HepG2 (cell line): Measurements from ENCODE around the gene LCE2D. TPM values are rescaled to one million over a fixed set of nuclear protein-coding genes. Genes with fewer than 3 reads are reported as not detected.

Source experiments
- ATAC-seq: fragments of 200-7000 bp; cut with Tn5 transposase; 3 replicates; pipeline ENCODE4 v1.9.1; 2020; ENCODE audit warnings: mild to moderate bottlenecking, moderate library complexity
- BruUV-seq: library from RNA; stranded (reverse); fragments of 400-500 nt; replicated peaks from 2 replicates; lab custom pipeline; 2021; lab: Mats Ljungman, UMichigan
- CTCF ChIA-PET: fragments of 300-600 bp; formaldehyde crosslinking; extraction: SDS; loops from one replicate; lab custom pipeline; 2021; ENCODE audit warnings: low total read pairs, inconsistent platforms, low intra/inter-chr PET ratio; lab: Yijun Ruan, JAX
- POLR2A ChIA-PET: fragments of 350-600 bp; sonication (Branson Sonifier 250); formaldehyde crosslinking; loops from one replicate; lab custom pipeline; 2020; ENCODE audit warnings: antibody characterized with exemption, inconsistent platforms; lab: Yijun Ruan, JAX
- DNase-seq: peaks from one replicate; pipeline ENCODE4 v3.0.0-alpha.2; 2015; ENCODE audit warnings: low spot score
- FAIRE-seq: peaks from 3 replicates; lab custom pipeline; 2011; peaks lifted over from hg19 to GRCh38; lab: Jason Lieb, UNC
- H2AFZ ChIP-seq: one replicate; pipeline ENCODE4 v1.6.1; 2011; ENCODE audit warnings: low read length, inconsistent platforms
- H3K27ac ChIP-seq: fragments of 300-600 bp; 3 replicates; pipeline ENCODE4 v1.8.0; 2011; ENCODE audit warnings: mixed run types, mild to moderate bottlenecking, mixed read lengths, low read length, inconsistent platforms; ENCODE audit not compliant: insufficient read depth; ENCODE audit errors: extremely low read length
- H3K27me3 ChIP-seq, 2 experiments: fragments of 200-600 bp in 1 of 2; 2 replicates in 1 of 2; 3 replicates in 1 of 2; pipeline versions ENCODE4 v1.6.0 to v1.8.0; 2011; ENCODE audit warnings: low read length in 2 of 2, mild to moderate bottlenecking in 2 of 2, moderate library complexity in 2 of 2, inconsistent platforms in 1 of 2; ENCODE audit not compliant: insufficient read depth in 2 of 2, control insufficient read depth in 1 of 2
- H3K36me3 ChIP-seq, 2 experiments: fragments of 200-600 bp in 1 of 2; replicated peaks in 1 of 2; 2 replicates in 1 of 2; 3 replicates in 1 of 2; pipeline versions ENCODE4 v1.5.1 to v1.8.0; 2011; ENCODE audit warnings: low read length in 2 of 2, inconsistent platforms in 1 of 2; ENCODE audit not compliant: insufficient read depth in 2 of 2, control insufficient read depth in 1 of 2
- H3K4me1 ChIP-seq: 2 replicates; pipeline ENCODE4 v1.5.1; 2012; ENCODE audit warnings: low read length, inconsistent platforms; ENCODE audit not compliant: insufficient read depth
- H3K4me2 ChIP-seq: 2 replicates; pipeline ENCODE4 v1.6.0; 2011; ENCODE audit warnings: low read depth, low read length, inconsistent platforms
- H3K4me3 ChIP-seq, 3 experiments: fragments of 200-600 bp in 1 of 3; sonication (generic), shearing (Covaris generic) in 1 of 3; replicated peaks in 1 of 3; 2 replicates each; pipeline ENCODE4 v1.5.1; 2011 to 2016; ENCODE audit warnings: low read length in 3 of 3, inconsistent platforms in 2 of 3, low read depth in 2 of 3, mild to moderate bottlenecking in 2 of 3, control low read depth in 1 of 3, mixed read lengths in 1 of 3; ENCODE audit not compliant: insufficient read depth in 1 of 3
- H3K79me2 ChIP-seq: one replicate; pipeline ENCODE4 v1.6.1; 2011; ENCODE audit warnings: low read length, inconsistent platforms; ENCODE audit not compliant: insufficient read depth
- H3K9ac ChIP-seq: 2 replicates; pipeline ENCODE4 v1.6.0; 2011; ENCODE audit warnings: mild to moderate bottlenecking, low read depth, low read length, inconsistent platforms; ENCODE audit not compliant: insufficient read depth
- H3K9me3 ChIP-seq: 2 replicates; pipeline ENCODE4 v1.5.1; 2012; ENCODE audit warnings: mild to moderate bottlenecking, low read length
- H4K20me1 ChIP-seq: 2 replicates; pipeline ENCODE4 v1.6.0; 2011; ENCODE audit warnings: inconsistent platforms, mild to moderate bottlenecking, low read length, moderate library complexity; ENCODE audit not compliant: insufficient read depth
- FOXJ3 ChIP-seq: sonication (generic); formaldehyde crosslinking; IDR thresholded peaks from 2 replicates; pipeline ENCODE4 v1.4.0; 2020; ENCODE audit warnings: missing genetic modification reagents, mild to moderate bottlenecking, borderline replicate concordance
- HNF4A ChIP-seq: sonication (generic); formaldehyde crosslinking; IDR thresholded peaks from 2 replicates; pipeline ENCODE4 v1.4.0; 2020; ENCODE audit warnings: missing genetic modification reagents
- HNRNPK ChIP-seq: fragments of 200-400 bp; formaldehyde crosslinking; IDR thresholded peaks from 2 replicates; pipeline ENCODE4 v1.6.1; 2018; ENCODE audit warnings: low read length, low read depth, moderate library complexity, mild to moderate bottlenecking; ENCODE audit not compliant: poor library complexity, severe bottlenecking
- MAFG ChIP-seq: sonication (generic); formaldehyde crosslinking; IDR thresholded peaks from 2 replicates; pipeline ENCODE4 v1.5.1; 2020; ENCODE audit warnings: mild to moderate bottlenecking, missing genetic modification reagents
- RAD21 ChIP-seq: fragments of 450-650 bp; formaldehyde crosslinking; IDR thresholded peaks from 2 replicates; pipeline ENCODE4 v1.5.0; 2020; ENCODE audit warnings: mild to moderate bottlenecking
- RELA ChIP-seq: sonication (generic); formaldehyde crosslinking; IDR thresholded peaks from 2 replicates; pipeline ENCODE4 v1.4.0; 2020; ENCODE audit warnings: missing genetic modification reagents
- TBX3 ChIP-seq: fragments of 450-650 bp; IDR thresholded peaks from 2 replicates; pipeline ENCODE4 v1.6.1; 2017; ENCODE audit warnings: antibody characterized with exemption, mild to moderate bottlenecking, inconsistent platforms, borderline replicate concordance
- TSC22D2 ChIP-seq: sonication (generic); formaldehyde crosslinking; IDR thresholded peaks from 2 replicates; pipeline ENCODE4 v1.5.1; 2020; ENCODE audit warnings: missing genetic modification reagents, mild to moderate bottlenecking, borderline replicate concordance
- ZNF564 ChIP-seq: sonication (generic); formaldehyde crosslinking; IDR thresholded peaks from 2 replicates; pipeline ENCODE4 v1.8.1; 2023; ENCODE audit warnings: mild to moderate bottlenecking, missing genetic modification reagents
- ZNF841 ChIP-seq: sonication (generic); formaldehyde crosslinking; IDR thresholded peaks from 2 replicates; pipeline ENCODE4 v1.8.1; 2023; ENCODE audit warnings: missing genetic modification reagents, borderline replicate concordance
- WGBS: methylation state at CpG from one replicate; pipeline ENCODE4 v1.1.6; 2017; ENCODE audit warnings: low lambda C conversion rate; 5-methylcytosine and 5-hydroxymethylcytosine counted together
- in situ Hi-C: cut with HindIII; loops from 2 replicates; pipeline ENCODE4 v1.10.0; 2017; ENCODE audit warnings: low pct_unique_long_range_greater_than_20kb; ENCODE audit not compliant: extremely low pct_ligation_motif_present
- intact Hi-C: fragments of 100-400 bp; cut with micrococcal nuclease; formaldehyde crosslinking; loops from one replicate; pipeline ENCODE4 v1.10.0; 2022; ENCODE audit not compliant: unreplicated experiment
- polyA plus RNA-seq, 8 experiments: library from polyadenylated mRNA; depleted of rRNA in 3 of 8; stranded (reverse) in 7 of 8; unstranded in 1 of 8; fragments of >200 nt; fragmentation: Illumina TruSeq in 4 of 8; extraction: Trizol in 4 of 8; gene quantifications; 2 replicates each; pipeline versions ENCODE4 v1.2.1 to v1.2.3, GENCODE V29; 2011 to 2016; ENCODE audit warnings: low read depth in 4 of 8, missing spikeins in 1 of 8, mixed read lengths in 1 of 8; ENCODE audit not compliant: insufficient read depth in 1 of 8
- total RNA-seq, 5 experiments: library from RNA; depleted of rRNA; stranded (reverse); fragments of >200 nt; fragmentation: Illumina TruSeq; extraction: Trizol; gene quantifications; 2 replicates each; pipeline ENCODE4 v1.2.3, GENCODE V29; 2016; ENCODE audit warnings: low read depth in 1 of 5
- TF ChIP-seq, protein P1 (sequence below): sonication (generic); formaldehyde crosslinking; IDR thresholded peaks from 2 replicates; pipeline ENCODE4 v1.4.0; 2020; ENCODE audit warnings: missing genetic modification reagents, borderline replicate concordance
- TF ChIP-seq, protein P2 (sequence below): sonication (generic); formaldehyde crosslinking; IDR thresholded peaks from 2 replicates; pipeline ENCODE4 v1.5.0; 2020; ENCODE audit warnings: mild to moderate bottlenecking, missing genetic modification reagents, moderate library complexity

Gene LCE2D
- total and polyA plus RNA-seq, 2 of the 13 experiments (the other 11 are each of a cell fraction or from before 2014, with no cell fraction given) = not detected

DNA sequence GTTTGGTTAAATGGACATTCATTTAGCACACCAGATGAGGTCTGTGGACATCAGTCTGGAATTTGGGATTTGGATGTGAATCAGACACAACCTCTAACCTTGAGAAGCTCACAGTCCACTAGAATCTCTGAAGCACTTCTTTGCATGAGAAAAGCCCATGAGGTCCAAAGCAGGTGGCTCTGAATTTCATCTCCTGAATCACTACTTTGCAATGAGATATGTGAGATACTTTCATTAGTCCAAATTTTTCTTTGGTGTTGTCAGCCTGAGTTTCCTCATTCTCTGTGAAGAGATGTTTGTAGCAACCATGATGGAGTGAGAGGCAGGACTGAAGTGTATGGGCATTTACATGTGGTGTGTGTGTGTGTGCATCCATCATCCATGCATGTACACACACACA lies 16.5 kb upstream of the LCE2D start:
- POLR2A ChIA-PET = no interaction called here
- intact Hi-C loops = no loop called here
- TF ChIP-seq HNF4A (CRISPR knock-in tag) (no peak), TBX3 (no peak), MAFG (CRISPR knock-in tag) (no peak), ZNF841 (no peak), HNRNPK (no peak)
- ATAC-seq (no peak), FAIRE-seq (no peak), DNase-seq (no peak)
- BruUV-seq = no TSS peak
- Histone ChIP-seq H2AFZ (no peak overlapping the region), H3K9me3 (no peaks in the 10 kb centered on the region), H3K36me3 (no peaks in the 10 kb centered on the region), H3K4me1 (no peaks in the 10 kb centered on the region), H3K9ac (no peak overlapping the region), H3K4me3 (no peak overlapping the region), H3K27me3 (no peaks in the 10 kb centered on the region), H3K4me2 (no peak overlapping the region), H3K27ac (no peak overlapping the region), H4K20me1 (no peaks in the 10 kb centered on the region), H3K79me2 (no peaks in the 10 kb centered on the region)
- in situ Hi-C loops = no loop called here
- CTCF ChIA-PET = no interaction called here

- peak; percentile 82 for ATAC-seq
- DNase-seq = peak; percentile 59
- ChIA-PET CTCF (interaction anchor here (1.1 to 1.9 kb wide), 4 partner anchors 81 to 539 kb away, joined by 3 to 9 read pairs (median 4); no protein-coding TSS in a partner anchor), POLR2A (no interaction called here)
- no peaks in the 10 kb centered on the region for H3K9me3 ChIP-seq
- H3K79me2 ChIP-seq = no peaks in the 10 kb centered on the region
- no peak for FAIRE-seq
- H3K4me3 ChIP-seq = no peak overlapping the region
- in situ Hi-C loops = no loop called here
- no peak overlapping the region for H3K27ac ChIP-seq
- BruUV-seq = no TSS peak
- WGBS = 30% methylated on average over 10 of the region's 10 CpGs
- intact Hi-C loops = loop anchor here (1.0 to 5.0 kb wide), 2 partner anchors 81 to 213 kb away; no protein-coding TSS in a partner anchor
- no peaks in the 10 kb centered on the region for H3K4me1 ChIP-seq
- no peak overlapping the region for H3K4me2 ChIP-seq
- no peak overlapping the region for H3K9ac ChIP-seq
- H2AFZ ChIP-seq = no peak overlapping the region
- no peaks in the 10 kb centered on the region for H3K36me3 ChIP-seq
- no peaks in the 10 kb centered on the region for H4K20me1 ChIP-seq
- no peaks in the 10 kb centered on the region for H3K27me3 ChIP-seq
- TF ChIP-seq, protein P1, sequence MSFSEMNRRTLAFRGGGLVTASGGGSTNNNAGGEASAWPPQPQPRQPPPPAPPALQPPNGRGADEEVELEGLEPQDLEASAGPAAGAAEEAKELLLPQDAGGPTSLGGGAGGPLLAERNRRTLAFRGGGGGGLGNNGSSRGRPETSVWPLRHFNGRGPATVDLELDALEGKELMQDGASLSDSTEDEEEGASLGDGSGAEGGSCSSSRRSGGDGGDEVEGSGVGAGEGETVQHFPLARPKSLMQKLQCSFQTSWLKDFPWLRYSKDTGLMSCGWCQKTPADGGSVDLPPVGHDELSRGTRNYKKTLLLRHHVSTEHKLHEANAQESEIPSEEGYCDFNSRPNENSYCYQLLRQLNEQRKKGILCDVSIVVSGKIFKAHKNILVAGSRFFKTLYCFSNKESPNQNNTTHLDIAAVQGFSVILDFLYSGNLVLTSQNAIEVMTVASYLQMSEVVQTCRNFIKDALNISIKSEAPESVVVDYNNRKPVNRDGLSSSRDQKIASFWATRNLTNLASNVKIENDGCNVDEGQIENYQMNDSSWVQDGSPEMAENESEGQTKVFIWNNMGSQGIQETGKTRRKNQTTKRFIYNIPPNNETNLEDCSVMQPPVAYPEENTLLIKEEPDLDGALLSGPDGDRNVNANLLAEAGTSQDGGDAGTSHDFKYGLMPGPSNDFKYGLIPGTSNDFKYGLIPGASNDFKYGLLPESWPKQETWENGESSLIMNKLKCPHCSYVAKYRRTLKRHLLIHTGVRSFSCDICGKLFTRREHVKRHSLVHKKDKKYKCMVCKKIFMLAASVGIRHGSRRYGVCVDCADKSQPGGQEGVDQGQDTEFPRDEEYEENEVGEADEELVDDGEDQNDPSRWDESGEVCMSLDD (CRISPR knock-in tag) = no peak
- TF ChIP-seq RELA (CRISPR knock-in tag) (no peak), TSC22D2 (CRISPR knock-in tag) (no peak), ZNF564 (CRISPR knock-in tag) (no peak), RAD21 (CRISPR knock-in tag) (peak; percentile 11; the same call in 1 of the 2 replicates), FOXJ3 (CRISPR knock-in tag) (no peak)
- TF ChIP-seq, protein P2, sequence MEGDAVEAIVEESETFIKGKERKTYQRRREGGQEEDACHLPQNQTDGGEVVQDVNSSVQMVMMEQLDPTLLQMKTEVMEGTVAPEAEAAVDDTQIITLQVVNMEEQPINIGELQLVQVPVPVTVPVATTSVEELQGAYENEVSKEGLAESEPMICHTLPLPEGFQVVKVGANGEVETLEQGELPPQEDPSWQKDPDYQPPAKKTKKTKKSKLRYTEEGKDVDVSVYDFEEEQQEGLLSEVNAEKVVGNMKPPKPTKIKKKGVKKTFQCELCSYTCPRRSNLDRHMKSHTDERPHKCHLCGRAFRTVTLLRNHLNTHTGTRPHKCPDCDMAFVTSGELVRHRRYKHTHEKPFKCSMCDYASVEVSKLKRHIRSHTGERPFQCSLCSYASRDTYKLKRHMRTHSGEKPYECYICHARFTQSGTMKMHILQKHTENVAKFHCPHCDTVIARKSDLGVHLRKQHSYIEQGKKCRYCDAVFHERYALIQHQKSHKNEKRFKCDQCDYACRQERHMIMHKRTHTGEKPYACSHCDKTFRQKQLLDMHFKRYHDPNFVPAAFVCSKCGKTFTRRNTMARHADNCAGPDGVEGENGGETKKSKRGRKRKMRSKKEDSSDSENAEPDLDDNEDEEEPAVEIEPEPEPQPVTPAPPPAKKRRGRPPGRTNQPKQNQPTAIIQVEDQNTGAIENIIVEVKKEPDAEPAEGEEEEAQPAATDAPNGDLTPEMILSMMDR (CRISPR knock-in tag) = peak; percentile 72
Measured at GRCh38 chr1:152654110-152654509, 9.1 kb upstream of the LCE2D start.
